ENCODE results near the gene SOBP. TPM values are rescaled to one million over a fixed set of nuclear protein-coding genes. Genes with fewer than 3 reads are reported as not detected.

SOBP gene
- total RNA-seq, 3 donors from 2014 or later, result 1.1 to 2.1 (median 1.8) TPM

DNA sequence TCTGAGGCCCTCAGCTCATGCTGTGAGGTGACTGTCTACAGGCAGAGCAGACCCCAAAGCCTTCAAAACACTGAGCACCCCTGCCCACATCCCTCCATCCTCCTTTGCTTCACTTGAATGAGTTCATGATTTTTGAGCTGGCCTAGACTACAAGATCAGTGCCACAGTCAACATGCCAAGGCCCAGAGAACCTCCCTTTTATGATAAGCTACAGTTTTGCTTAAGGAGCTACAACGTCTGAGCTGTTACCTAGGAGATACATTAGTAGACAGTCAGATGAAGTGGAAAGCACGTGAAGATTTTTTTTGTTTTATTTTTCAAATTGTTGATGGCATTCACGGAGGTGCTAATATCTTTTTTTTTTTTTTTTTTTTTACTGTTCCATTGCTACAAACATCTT is 139.0 kb downstream of the SOBP start:
- peaks cover 28% of the 10 kb centered on the region for H3K27me3 Mint-ChIP-seq (ENCODE audit: low read depth)
- H3K4me1 Mint-ChIP-seq (ENCODE audit: low read depth), result peaks cover 2% of the 10 kb centered on the region
- no peak for ATAC-seq
- no peaks in the 10 kb centered on the region for H3K36me3 Mint-ChIP-seq (ENCODE audit: insufficient read depth)
- H3K4me3 Mint-ChIP-seq, result no peak overlapping the region
- no peak for DNase-seq
- no peaks in the 10 kb centered on the region for H3K9me3 Mint-ChIP-seq

DNA sequence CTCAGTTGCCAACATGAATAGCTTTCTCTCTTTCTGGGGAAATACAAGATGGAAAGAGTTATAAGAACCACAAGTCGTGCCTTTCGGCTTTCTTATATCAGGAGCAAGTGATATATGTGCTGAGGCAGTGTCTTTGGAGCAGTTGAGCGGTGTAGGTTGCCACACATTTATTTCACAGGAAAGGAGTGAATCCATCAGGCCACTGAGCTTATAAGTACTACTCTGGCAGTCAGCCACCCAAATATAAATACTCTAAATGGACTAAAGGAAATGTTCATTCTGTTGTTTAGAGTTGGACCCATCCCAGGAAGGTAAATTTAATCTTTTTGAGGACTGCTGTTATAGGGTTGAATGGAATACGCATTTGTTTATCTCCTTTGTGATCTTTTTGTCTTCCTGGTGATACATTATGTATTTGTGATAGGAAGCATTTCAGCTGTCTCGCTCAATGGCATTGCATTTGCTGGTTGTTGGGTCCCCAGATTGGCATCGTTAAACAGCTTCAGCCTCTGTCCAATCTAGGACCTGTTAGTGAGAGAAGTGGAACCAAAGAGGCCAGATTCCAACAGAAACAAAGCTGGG is 139.7 kb downstream of the SOBP start:
- peaks cover 32% of the 10 kb centered on the region for H3K27me3 Mint-ChIP-seq (ENCODE audit: low read depth)
- DNase-seq (no peak), ATAC-seq (no peak)
- H3K4me1 Mint-ChIP-seq (ENCODE audit: low read depth), result peaks cover 4% of the 10 kb centered on the region
- no peak overlapping the region for H3K4me3 Mint-ChIP-seq
- H3K9me3 Mint-ChIP-seq, result no peaks in the 10 kb centered on the region
- no peaks in the 10 kb centered on the region for H3K36me3 Mint-ChIP-seq (ENCODE audit: insufficient read depth)

DNA sequence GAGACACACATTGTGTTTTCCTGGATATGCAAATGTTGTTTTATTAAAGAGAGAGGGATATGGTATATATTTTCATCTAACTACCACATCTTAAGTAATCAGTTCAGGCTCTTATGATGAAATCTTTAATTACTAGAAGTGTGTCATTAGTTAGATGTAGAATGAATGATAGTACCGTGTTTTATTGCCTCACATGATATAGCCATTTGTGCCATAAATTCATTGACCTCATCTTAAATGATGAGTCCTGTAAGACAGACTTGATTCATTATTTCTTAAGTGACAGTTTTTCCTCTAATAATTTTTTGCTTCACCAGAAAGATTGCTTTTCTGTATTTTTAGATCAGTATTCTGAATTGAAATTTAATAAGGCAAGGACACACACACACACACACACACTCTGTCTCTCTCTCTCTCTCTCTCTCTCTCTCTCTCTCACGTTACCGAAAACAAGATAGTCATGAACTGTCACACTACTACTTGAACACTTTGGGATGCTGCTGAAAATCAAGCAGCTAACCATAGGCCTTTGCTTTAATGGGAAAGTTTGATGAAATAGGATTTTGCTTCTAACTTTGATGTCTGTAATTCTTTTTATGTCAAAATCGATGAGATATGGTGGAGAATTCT is 140.5 kb downstream of the SOBP start:
- H3K27me3 Mint-ChIP-seq (ENCODE audit: low read depth), result peaks cover 37% of the 10 kb centered on the region
- no peaks in the 10 kb centered on the region for H3K36me3 Mint-ChIP-seq (ENCODE audit: insufficient read depth)
- H3K9me3 Mint-ChIP-seq, result no peaks in the 10 kb centered on the region
- no peak overlapping the region for H3K4me3 Mint-ChIP-seq
- no peak for DNase-seq
- H3K4me1 Mint-ChIP-seq (ENCODE audit: low read depth), result peaks cover 5% of the 10 kb centered on the region
- no peak for ATAC-seq

GRCh38 chr6:107632381-107633136 is 142.6 kb downstream of the SOBP start:
- H3K4me3 Mint-ChIP-seq, result no peak overlapping the region
- ATAC-seq, result no peak
- H3K27me3 Mint-ChIP-seq (ENCODE audit: low read depth), result peaks cover 56% of the 10 kb centered on the region

DNA sequence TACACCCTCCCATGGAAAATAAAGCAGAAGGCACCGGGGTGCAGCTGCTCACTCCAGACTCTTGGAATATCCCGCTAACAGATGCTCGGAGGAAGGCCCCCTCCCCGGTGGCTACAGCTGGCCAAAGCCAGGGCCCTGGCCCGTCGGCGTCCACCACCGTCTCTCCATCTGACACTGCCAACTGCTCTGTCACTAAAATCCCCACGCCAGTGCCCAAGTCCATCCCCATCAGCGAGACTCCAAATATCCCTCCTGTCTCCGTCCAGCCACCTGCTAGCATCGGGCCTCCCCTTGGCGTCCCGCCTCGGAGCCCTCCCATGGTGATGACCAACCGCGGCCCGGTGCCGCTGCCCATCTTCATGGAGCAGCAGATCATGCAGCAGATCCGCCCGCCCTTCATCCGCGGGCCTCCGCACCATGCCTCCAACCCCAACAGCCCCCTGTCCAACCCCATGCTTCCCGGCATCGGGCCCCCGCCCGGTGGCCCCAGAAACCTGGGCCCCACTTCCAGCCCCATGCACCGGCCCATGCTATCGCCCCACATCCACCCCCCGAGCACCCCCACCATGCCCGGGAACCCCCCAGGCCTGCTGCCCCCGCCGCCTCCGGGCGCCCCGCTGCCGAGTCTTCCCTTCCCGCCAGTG is 143.9 kb downstream of the SOBP start:
- ATAC-seq (no peak), DNase-seq (no peak)
- H3K4me3 Mint-ChIP-seq, result peak overlapping the region; percentile 31
- peaks cover 8% of the 10 kb centered on the region for H3K4me1 Mint-ChIP-seq (ENCODE audit: low read depth)
- peaks cover 60% of the 10 kb centered on the region for H3K27me3 Mint-ChIP-seq (ENCODE audit: low read depth)
- no peaks in the 10 kb centered on the region for H3K36me3 Mint-ChIP-seq (ENCODE audit: insufficient read depth)
- no peaks in the 10 kb centered on the region for H3K9me3 Mint-ChIP-seq

More at GRCh38 chr6:107632381-107633136, 142.6 kb downstream of the SOBP start:
- Mint-ChIP-seq H3K4me1 (ENCODE audit: low read depth) (peaks cover 8% of the 10 kb centered on the region), H3K9me3 (no peaks in the 10 kb centered on the region), H3K36me3 (ENCODE audit: insufficient read depth) (no peaks in the 10 kb centered on the region)
- no peak for DNase-seq

DNA sequence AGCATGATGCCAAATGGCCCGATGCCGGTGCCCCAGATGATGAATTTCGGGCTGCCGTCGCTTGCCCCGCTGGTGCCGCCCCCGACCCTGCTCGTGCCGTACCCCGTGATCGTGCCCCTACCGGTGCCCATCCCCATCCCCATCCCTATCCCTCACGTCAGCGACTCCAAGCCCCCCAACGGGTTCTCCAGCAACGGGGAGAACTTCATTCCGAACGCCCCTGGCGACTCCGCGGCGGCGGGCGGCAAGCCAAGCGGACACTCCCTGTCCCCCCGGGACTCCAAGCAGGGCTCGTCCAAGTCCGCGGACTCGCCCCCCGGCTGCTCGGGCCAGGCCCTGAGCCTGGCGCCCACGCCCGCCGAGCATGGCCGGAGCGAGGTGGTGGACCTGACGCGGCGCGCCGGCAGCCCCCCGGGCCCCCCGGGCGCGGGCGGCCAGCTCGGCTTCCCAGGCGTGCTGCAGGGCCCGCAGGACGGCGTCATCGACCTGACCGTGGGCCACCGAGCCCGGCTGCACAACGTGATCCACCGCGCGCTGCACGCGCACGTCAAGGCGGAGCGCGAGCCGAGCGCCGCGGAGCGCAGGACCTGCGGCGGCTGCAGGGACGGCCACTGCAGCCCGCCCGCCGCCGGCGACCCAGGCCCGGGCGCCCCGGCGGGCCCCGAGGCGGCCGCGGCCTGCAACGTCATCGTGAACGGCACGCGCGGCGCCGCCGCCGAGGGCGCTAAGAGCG is 144.6 kb downstream of the SOBP start:
- H3K36me3 Mint-ChIP-seq (ENCODE audit: insufficient read depth), result no peaks in the 10 kb centered on the region
- DNase-seq, result no peak

DNA sequence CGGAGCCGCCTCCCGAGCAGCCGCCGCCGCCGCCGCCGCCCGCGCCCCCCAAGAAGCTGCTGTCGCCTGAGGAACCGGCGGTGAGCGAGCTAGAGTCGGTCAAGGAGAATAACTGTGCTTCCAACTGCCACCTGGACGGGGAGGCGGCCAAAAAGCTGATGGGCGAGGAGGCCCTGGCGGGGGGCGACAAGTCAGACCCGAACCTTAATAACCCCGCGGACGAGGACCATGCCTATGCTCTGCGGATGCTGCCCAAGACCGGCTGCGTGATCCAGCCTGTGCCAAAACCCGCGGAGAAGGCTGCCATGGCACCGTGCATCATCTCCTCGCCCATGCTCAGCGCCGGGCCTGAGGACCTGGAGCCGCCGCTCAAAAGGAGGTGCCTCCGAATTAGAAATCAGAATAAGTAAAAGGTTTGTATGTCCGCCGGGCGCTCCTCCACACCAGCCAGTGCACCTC is 145.2 kb downstream of the SOBP start:
- Mint-ChIP-seq H3K4me3 (peak overlapping the region; percentile 43), H3K36me3 (ENCODE audit: insufficient read depth) (no peaks in the 10 kb centered on the region), H3K9me3 (no peaks in the 10 kb centered on the region), H3K27me3 (ENCODE audit: low read depth) (peaks cover 60% of the 10 kb centered on the region), H3K4me1 (ENCODE audit: low read depth) (peaks cover 8% of the 10 kb centered on the region)
- DNase-seq (no peak), ATAC-seq (no peak)

More for the DNA sequence above, 144.6 kb downstream of the SOBP start:
- H3K9me3 Mint-ChIP-seq, result no peaks in the 10 kb centered on the region
- ATAC-seq, result peak; percentile 73
- peaks cover 8% of the 10 kb centered on the region for H3K4me1 Mint-ChIP-seq (ENCODE audit: low read depth)
- H3K27me3 Mint-ChIP-seq (ENCODE audit: low read depth), result peaks cover 58% of the 10 kb centered on the region
- H3K4me3 Mint-ChIP-seq, result peak overlapping the region; percentile 33

- no peaks in the 10 kb centered on the region for H3K36me3 Mint-ChIP-seq (ENCODE audit: insufficient read depth)
- DNase-seq (no peak), ATAC-seq (no peak)
- H3K4me1 Mint-ChIP-seq (ENCODE audit: low read depth), result peaks cover 8% of the 10 kb centered on the region
- no peak overlapping the region for H3K4me3 Mint-ChIP-seq
- no peaks in the 10 kb centered on the region for H3K9me3 Mint-ChIP-seq
- peaks cover 61% of the 10 kb centered on the region for H3K27me3 Mint-ChIP-seq (ENCODE audit: low read depth)
Observed at GRCh38 chr6:107636486-107636885, 146.6 kb downstream of the SOBP start.

DNA sequence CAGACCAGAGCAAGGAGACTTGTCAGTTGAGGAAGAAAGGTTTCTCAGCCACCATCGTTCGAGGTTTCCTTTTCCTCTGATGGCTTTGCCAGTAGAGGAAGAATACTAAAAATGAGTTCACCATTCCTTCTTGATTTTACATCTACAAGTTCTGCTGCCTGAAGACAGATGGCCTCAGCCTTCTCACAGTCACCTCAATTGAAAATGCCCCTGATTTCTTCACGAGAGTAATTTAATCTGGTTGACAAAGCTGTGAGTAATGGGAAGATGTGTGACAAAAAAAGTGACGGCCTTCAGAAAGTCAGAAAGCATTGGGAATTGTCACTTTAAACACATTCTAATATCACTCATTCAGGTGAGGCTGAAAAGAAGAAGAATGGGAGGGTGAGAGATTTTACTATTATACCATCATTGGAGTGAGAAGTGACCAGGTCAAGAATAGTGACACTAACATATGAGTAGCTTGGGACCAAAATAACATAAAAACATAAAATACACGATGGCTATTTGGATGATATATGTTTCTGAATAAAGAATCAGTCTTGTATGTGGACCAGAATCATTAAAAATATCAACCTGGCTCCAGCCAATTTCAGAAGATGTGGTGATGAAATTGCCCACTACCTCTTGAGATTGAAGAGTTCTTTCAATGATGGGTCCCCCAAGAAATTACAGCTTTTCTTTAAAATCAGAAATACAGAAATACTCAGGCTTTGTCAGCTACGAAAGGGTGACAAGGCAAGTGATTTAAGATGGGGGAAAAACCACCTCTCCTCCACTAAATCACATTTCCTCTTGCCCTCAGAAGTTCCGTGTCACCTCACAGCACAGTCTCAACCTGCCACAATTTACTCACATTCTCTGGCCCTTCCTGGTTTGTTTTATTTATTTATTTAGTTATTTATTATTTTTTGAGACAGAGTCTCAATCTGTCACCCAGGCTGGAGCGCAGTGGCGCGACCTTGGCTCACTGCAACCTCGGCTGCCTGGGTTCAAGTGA is 147.7 kb downstream of the SOBP start:
- Mint-ChIP-seq H3K36me3 (ENCODE audit: insufficient read depth) (no peaks in the 10 kb centered on the region), H3K4me1 (ENCODE audit: low read depth) (peaks cover 8% of the 10 kb centered on the region), H3K4me3 (no peak overlapping the region), H3K9me3 (no peaks in the 10 kb centered on the region), H3K27me3 (ENCODE audit: low read depth) (peaks cover 59% of the 10 kb centered on the region)
- no peak for ATAC-seq
- no peak for DNase-seq

DNA sequence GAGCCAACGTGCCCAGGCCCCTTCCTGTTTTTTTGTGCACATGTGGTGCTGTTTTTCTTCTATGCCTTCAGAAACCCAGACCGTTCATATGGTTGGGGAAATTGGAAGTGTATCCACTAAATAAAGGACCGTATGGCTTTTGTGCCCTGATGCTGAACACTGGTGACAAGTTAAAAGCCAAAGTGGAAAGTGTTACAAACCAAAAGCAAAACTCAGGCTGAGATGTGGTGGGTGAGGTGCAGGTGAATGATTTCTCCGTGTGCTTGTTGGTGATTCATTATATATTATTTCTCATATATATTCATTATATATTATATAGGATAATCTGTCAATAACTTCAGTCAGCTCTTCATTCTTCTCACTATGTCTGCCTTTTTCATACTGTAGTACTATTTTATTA is 148.6 kb downstream of the SOBP start:
- ATAC-seq (no peak), DNase-seq (no peak)
- no peaks in the 10 kb centered on the region for H3K9me3 Mint-ChIP-seq
- no peak overlapping the region for H3K4me3 Mint-ChIP-seq
- H3K36me3 Mint-ChIP-seq (ENCODE audit: insufficient read depth), result no peaks in the 10 kb centered on the region
- peaks cover 8% of the 10 kb centered on the region for H3K4me1 Mint-ChIP-seq (ENCODE audit: low read depth)
- peaks cover 50% of the 10 kb centered on the region for H3K27me3 Mint-ChIP-seq (ENCODE audit: low read depth)

GRCh38 chr6:107639511-107639910 is 149.6 kb downstream of the SOBP start:
- Mint-ChIP-seq H3K27me3 (ENCODE audit: low read depth) (peaks cover 42% of the 10 kb centered on the region), H3K4me3 (no peak overlapping the region), H3K36me3 (ENCODE audit: insufficient read depth) (no peaks in the 10 kb centered on the region), H3K9me3 (no peaks in the 10 kb centered on the region), H3K4me1 (ENCODE audit: low read depth) (peaks cover 4% of the 10 kb centered on the region)
- DNase-seq (no peak), ATAC-seq (no peak)

GRCh38 chr6:107641071-107641470 is 151.2 kb downstream of the SOBP start:
- H3K4me1 Mint-ChIP-seq (ENCODE audit: low read depth), result no peaks in the 10 kb centered on the region
- ATAC-seq (no peak), DNase-seq (no peak)
- no peaks in the 10 kb centered on the region for H3K36me3 Mint-ChIP-seq (ENCODE audit: insufficient read depth)
- peaks cover 33% of the 10 kb centered on the region for H3K27me3 Mint-ChIP-seq (ENCODE audit: low read depth)
- H3K4me3 Mint-ChIP-seq, result no peak overlapping the region
- no peaks in the 10 kb centered on the region for H3K9me3 Mint-ChIP-seq

GRCh38 chr6:107641500-107641941 is 151.6 kb downstream of the SOBP start:
- no peaks in the 10 kb centered on the region for H3K9me3 Mint-ChIP-seq
- H3K4me3 Mint-ChIP-seq, result no peak overlapping the region
- peaks cover 28% of the 10 kb centered on the region for H3K27me3 Mint-ChIP-seq (ENCODE audit: low read depth)
- ATAC-seq (no peak), DNase-seq (no peak)
- no peaks in the 10 kb centered on the region for H3K36me3 Mint-ChIP-seq (ENCODE audit: insufficient read depth)
- no peaks in the 10 kb centered on the region for H3K4me1 Mint-ChIP-seq (ENCODE audit: low read depth)
